Measurements from ENCODE around the gene OR6J1.
A peak's percentile ranks its signal among the peaks of the same experiment; 100 is the strongest.

Gene OR6J1

GRCh38 chr14:22613736-22614239, 30.4 kb downstream of the OR6J1 start:
- Histone ChIP-seq H3K79me1 (replicated peaks; ENCODE audit: low read length, poor library complexity, severe bottlenecking) (no peaks in the 10 kb centered on the region), H4K91ac (ENCODE audit: low read length) (peak overlapping the region; percentile 89), H2BK15ac (ENCODE audit: low read depth, poor library complexity, severe bottlenecking) (no peak overlapping the region), H3K18ac (ENCODE audit: low read depth in 1 of 2, low read length in 2 of 2) (peak overlapping the region; percentile 35 to 75), H3K4me3 (ENCODE audit: insufficient read depth in 1 of 2, low read depth in 1 of 2, low read length in 2 of 2) (no peak overlapping the region), H2AK5ac (ENCODE audit: low read length, severe bottlenecking) (peak overlapping the region; percentile 99), H2AFZ (ENCODE audit: low read depth, low read length) (no peak overlapping the region), H3K36me3 (ENCODE audit: control insufficient read depth in 1 of 2, insufficient read depth in 2 of 2, low read depth in 1 of 2, low read length in 2 of 2) (peaks cover 29 to 42% of the 10 kb centered on the region in 2 experiments), H4K8ac (ENCODE audit: low read length) (no peak overlapping the region), H3K4me2 (ENCODE audit: low read length, poor library complexity, severe bottlenecking) (peak overlapping the region; percentile 50), H2BK120ac (ENCODE audit: low read depth, low read length) (no peak overlapping the region), H2BK12ac (ENCODE audit: low read length in 2 of 2) (peak overlapping the region in 1 of 2 experiments; percentile 18), H3K9me3 (ENCODE audit: control insufficient read depth, low read length) (no peaks in the 10 kb centered on the region), H3K14ac (ENCODE audit: low read length in 2 of 2) (no peak overlapping the region), H3K27ac (ENCODE audit: low read length, poor library complexity, severe bottlenecking) (peak overlapping the region; percentile 99), H3K27me3 (ENCODE audit: control insufficient read depth in 1 of 2, insufficient read depth in 1 of 2, low read length in 2 of 2) (no peaks in the 10 kb centered on the region), H3K9ac (ENCODE audit: low read length) (no peak overlapping the region), H3K4me1 (ENCODE audit: control insufficient read depth, insufficient read depth, low read depth, low read length) (peaks cover 11% of the 10 kb centered on the region), H3K4ac (ENCODE audit: low read depth in 1 of 2, low read length in 2 of 2) (peak overlapping the region; percentile 34 to 75), H2BK5ac (ENCODE audit: low read depth, low read length, poor library complexity, severe bottlenecking) (peak overlapping the region; percentile 89), H3K23ac (ENCODE audit: low read length in 2 of 2) (no peak overlapping the region)
- no peak for DNase-seq
- 3% methylated on average over 1 of the region's 3 CpGs for WGBS

GRCh38 chr14:22613106-22613695, 31.0 kb downstream of the OR6J1 start:
- Histone ChIP-seq H4K8ac (ENCODE audit: low read length) (no peak overlapping the region), H3K23ac (ENCODE audit: low read length in 2 of 2) (no peak overlapping the region), H2BK120ac (ENCODE audit: low read depth, low read length) (peak overlapping the region; percentile 19), H2BK5ac (ENCODE audit: low read depth, low read length, poor library complexity, severe bottlenecking) (peak overlapping the region; percentile 89), H3K4me2 (ENCODE audit: low read length, poor library complexity, severe bottlenecking) (no peak overlapping the region), H3K9me3 (ENCODE audit: control insufficient read depth, low read length) (no peaks in the 10 kb centered on the region), H3K9ac (ENCODE audit: low read length) (no peak overlapping the region), H3K36me3 (ENCODE audit: control insufficient read depth in 1 of 2, insufficient read depth in 2 of 2, low read depth in 1 of 2, low read length in 2 of 2) (peaks cover 30 to 47% of the 10 kb centered on the region in 2 experiments), H3K18ac (ENCODE audit: low read depth in 1 of 2, low read length in 2 of 2) (peak overlapping the region; percentile 35 to 75), H4K91ac (ENCODE audit: low read length) (peak overlapping the region; percentile 89), H2BK15ac (ENCODE audit: low read depth, poor library complexity, severe bottlenecking) (no peak overlapping the region), H3K27me3 (ENCODE audit: control insufficient read depth in 1 of 2, insufficient read depth in 1 of 2, low read length in 2 of 2) (no peaks in the 10 kb centered on the region), H2AFZ (ENCODE audit: low read depth, low read length) (no peak overlapping the region), H3K4me1 (ENCODE audit: control insufficient read depth, insufficient read depth, low read depth, low read length) (peaks cover 11% of the 10 kb centered on the region), H3K14ac (ENCODE audit: low read length in 2 of 2) (no peak overlapping the region), H3K79me1 (replicated peaks; ENCODE audit: low read length, poor library complexity, severe bottlenecking) (no peaks in the 10 kb centered on the region), H3K27ac (ENCODE audit: low read length, poor library complexity, severe bottlenecking) (peak overlapping the region; percentile 99), H3K4ac (ENCODE audit: low read depth in 1 of 2, low read length in 2 of 2) (peak overlapping the region in 1 of 2 experiments; percentile 75), H2AK5ac (ENCODE audit: low read length, severe bottlenecking) (peak overlapping the region; percentile 99), H2BK12ac (ENCODE audit: low read length in 2 of 2) (peak overlapping the region in 1 of 2 experiments; percentile 18), H3K4me3 (ENCODE audit: insufficient read depth in 1 of 2, low read depth in 1 of 2, low read length in 2 of 2) (no peak overlapping the region)
- WGBS, result 78% methylated on average over 2 of the region's 2 CpGs
- peak; percentile 37 for DNase-seq

DNA sequence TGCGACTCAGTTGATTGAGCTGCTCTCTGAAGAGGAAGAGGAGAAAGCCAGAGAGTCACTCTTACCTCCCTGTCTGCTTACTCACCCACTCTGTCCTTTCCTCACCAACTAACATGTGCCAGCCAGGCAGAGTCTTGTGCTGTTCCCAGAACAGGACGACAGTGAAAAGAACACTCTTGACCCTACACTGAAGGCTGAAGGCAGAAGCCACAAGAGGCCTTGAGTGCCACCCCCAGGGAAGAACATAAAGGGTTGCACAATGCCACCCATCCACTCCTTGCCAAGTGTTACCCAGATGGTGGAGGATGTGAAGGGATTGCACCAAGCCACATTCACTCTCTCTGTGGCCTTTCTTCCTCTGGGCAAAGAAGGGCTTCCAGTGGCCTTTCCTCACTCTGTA, 33.2 kb downstream of the OR6J1 start:
- Histone ChIP-seq H3K27me3 (ENCODE audit: control insufficient read depth in 1 of 2, insufficient read depth in 1 of 2, low read length in 2 of 2) (no peaks in the 10 kb centered on the region), H2AK5ac (ENCODE audit: low read length, severe bottlenecking) (no peak overlapping the region), H2BK5ac (ENCODE audit: low read depth, low read length, poor library complexity, severe bottlenecking) (no peak overlapping the region), H3K18ac (ENCODE audit: low read depth in 1 of 2, low read length in 2 of 2) (no peak overlapping the region), H3K23ac (ENCODE audit: low read length in 2 of 2) (no peak overlapping the region), H3K9me3 (ENCODE audit: control insufficient read depth, low read length) (no peaks in the 10 kb centered on the region), H3K9ac (ENCODE audit: low read length) (no peak overlapping the region), H4K8ac (ENCODE audit: low read length) (no peak overlapping the region), H2BK12ac (ENCODE audit: low read length in 2 of 2) (no peak overlapping the region), H2BK15ac (ENCODE audit: low read depth, poor library complexity, severe bottlenecking) (no peak overlapping the region), H3K4me2 (ENCODE audit: low read length, poor library complexity, severe bottlenecking) (no peak overlapping the region), H3K27ac (ENCODE audit: low read length, poor library complexity, severe bottlenecking) (no peak overlapping the region), H3K36me3 (ENCODE audit: control insufficient read depth in 1 of 2, insufficient read depth in 2 of 2, low read depth in 1 of 2, low read length in 2 of 2) (peaks cover 37 to 69% of the 10 kb centered on the region in 2 experiments), H4K91ac (ENCODE audit: low read length) (no peak overlapping the region), H2BK120ac (ENCODE audit: low read depth, low read length) (no peak overlapping the region), H2AFZ (ENCODE audit: low read depth, low read length) (no peak overlapping the region), H3K4ac (ENCODE audit: low read depth in 1 of 2, low read length in 2 of 2) (no peak overlapping the region), H3K4me1 (ENCODE audit: control insufficient read depth, insufficient read depth, low read depth, low read length) (peaks cover 18% of the 10 kb centered on the region), H3K14ac (ENCODE audit: low read length in 2 of 2) (no peak overlapping the region), H3K79me1 (replicated peaks; ENCODE audit: low read length, poor library complexity, severe bottlenecking) (no peaks in the 10 kb centered on the region), H3K4me3 (ENCODE audit: insufficient read depth in 1 of 2, low read depth in 1 of 2, low read length in 2 of 2) (no peak overlapping the region)
- 94% methylated on average over 2 of the region's 2 CpGs for WGBS
- DNase-seq, result no peak

- H3K4ac ChIP-seq (ENCODE audit: low read depth in 1 of 2, low read length in 2 of 2), result no peak overlapping the region
Measured at GRCh38 chr14:22607291-22607690, 36.9 kb downstream of the OR6J1 start.

More at GRCh38 chr14:22607291-22607690, 36.9 kb downstream of the OR6J1 start:
- H3K79me1 ChIP-seq (replicated peaks; ENCODE audit: low read length, poor library complexity, severe bottlenecking), result peaks cover 4% of the 10 kb centered on the region
- no peak overlapping the region for H2BK120ac ChIP-seq (ENCODE audit: low read depth, low read length)
- no peak overlapping the region for H2BK15ac ChIP-seq (ENCODE audit: low read depth, poor library complexity, severe bottlenecking)
- peak overlapping the region; percentile 76 for H3K27ac ChIP-seq (ENCODE audit: low read length, poor library complexity, severe bottlenecking)
- no peak overlapping the region for H2BK5ac ChIP-seq (ENCODE audit: low read depth, low read length, poor library complexity, severe bottlenecking)
- DNase-seq, result no peak
- H4K91ac ChIP-seq (ENCODE audit: low read length), result no peak overlapping the region
- no peak overlapping the region for H3K4me3 ChIP-seq (ENCODE audit: insufficient read depth in 1 of 2, low read depth in 1 of 2, low read length in 2 of 2)
- peak overlapping the region in 1 of 2 experiments; percentile 11 for H2BK12ac ChIP-seq (ENCODE audit: low read length in 2 of 2)
- no peak overlapping the region for H3K23ac ChIP-seq (ENCODE audit: low read length in 2 of 2)
- 94% methylated on average over 3 of the region's 3 CpGs for WGBS
- H4K8ac ChIP-seq (ENCODE audit: low read length), result no peak overlapping the region
- H3K36me3 ChIP-seq (ENCODE audit: control insufficient read depth in 1 of 2, insufficient read depth in 2 of 2, low read depth in 1 of 2, low read length in 2 of 2), result peaks cover 59 to 97% of the 10 kb centered on the region in 2 experiments
- H3K14ac ChIP-seq (ENCODE audit: low read length in 2 of 2), result no peak overlapping the region
- H3K9ac ChIP-seq (ENCODE audit: low read length), result no peak overlapping the region
- H2AFZ ChIP-seq (ENCODE audit: low read depth, low read length), result no peak overlapping the region
- no peak overlapping the region for H3K18ac ChIP-seq (ENCODE audit: low read depth in 1 of 2, low read length in 2 of 2)
- no peak overlapping the region for H3K4me2 ChIP-seq (ENCODE audit: low read length, poor library complexity, severe bottlenecking)
- H2AK5ac ChIP-seq (ENCODE audit: low read length, severe bottlenecking), result peak overlapping the region; percentile 57
- no peaks in the 10 kb centered on the region for H3K9me3 ChIP-seq (ENCODE audit: control insufficient read depth, low read length)
- H3K27me3 ChIP-seq (ENCODE audit: control insufficient read depth in 1 of 2, insufficient read depth in 1 of 2, low read length in 2 of 2), result no peaks in the 10 kb centered on the region
- H3K4me1 ChIP-seq (ENCODE audit: control insufficient read depth, insufficient read depth, low read depth, low read length), result peaks cover 12% of the 10 kb centered on the region
